H1 (cell line): ENCODE measurements around the gene C6orf62. TPM values are rescaled to one million over a fixed set of nuclear protein-coding genes. Genes with fewer than 3 reads are reported as not detected.
"Not testable (repeated sequence)": the region's sequence is repeated elsewhere in the genome, so short reads cannot be mapped to it uniquely, and the experiment has no call there.

ENCODE experiments used
- CTCF ChIA-PET: fragments of 300-600 bp; sonication (Branson Sonifier 250); formaldehyde crosslinking; loops from one replicate; lab custom pipeline; 2021; ENCODE audit not compliant: partially characterized antibody; lab: Charles Lee
- POLR2A ChIA-PET: fragments of 300-600 bp; sonication (Branson Sonifier 250); formaldehyde crosslinking; loops from one replicate; lab custom pipeline; 2021; ENCODE audit warnings: inconsistent platforms; ENCODE audit not compliant: partially characterized antibody; lab: Charles Lee
- DNase-seq, 2 experiments: peaks; one replicate each; pipeline versions ENCODE4 v3.0.0 to v3.0.0-alpha.2; 2010 to 2022; ENCODE audit warnings: low spot score in 2 of 2, low read depth in 1 of 2, mixed read lengths in 1 of 2
- FAIRE-seq: peaks from 2 replicates; lab custom pipeline; 2011; peaks lifted over from hg19 to GRCh38; lab: Jason Lieb, UNC
- H2AFZ ChIP-seq: 2 replicates; pipeline ENCODE4 v1.8.1; 2012; ENCODE audit warnings: low read length, inconsistent platforms
- H2AK5ac ChIP-seq: 2 replicates; pipeline ENCODE4 v1.6.1; 2013; ENCODE audit warnings: low read depth, low read length
- H2BK120ac ChIP-seq: replicated peaks from 2 replicates; pipeline ENCODE3; 2013; ENCODE audit warnings: low read depth, low read length, inconsistent platforms
- H2BK12ac ChIP-seq: 2 replicates; pipeline ENCODE4 v1.6.1; 2013; ENCODE audit warnings: low read depth, low read length
- H2BK15ac ChIP-seq: 2 replicates; pipeline ENCODE4 v1.6.1; 2013; ENCODE audit warnings: low read length
- H2BK20ac ChIP-seq: 2 replicates; pipeline ENCODE4 v1.6.1; 2013; ENCODE audit warnings: low read length
- H2BK5ac ChIP-seq: 2 replicates; pipeline ENCODE4 v1.6.1; 2013; ENCODE audit warnings: low read depth, low read length
- H3K14ac ChIP-seq: 2 replicates; pipeline ENCODE4 v1.6.1; 2013; ENCODE audit warnings: inconsistent platforms; ENCODE audit not compliant: insufficient read length
- H3K18ac ChIP-seq: 2 replicates; pipeline ENCODE4 v1.6.1; 2013; ENCODE audit warnings: low read length; ENCODE audit errors: extremely low read depth
- H3K23ac ChIP-seq: 2 replicates; pipeline ENCODE4 v1.6.1; 2013; ENCODE audit warnings: inconsistent platforms; ENCODE audit not compliant: insufficient read length
- H3K23me2 ChIP-seq: 2 replicates; pipeline ENCODE4 v1.6.1; 2013; ENCODE audit warnings: low read depth, low read length
- H3K27ac ChIP-seq: 2 replicates; pipeline ENCODE4 v1.6.1; 2011; ENCODE audit warnings: low read depth, low read length, inconsistent platforms
- H3K27me3 ChIP-seq, 4 experiments: replicated peaks in 1 of 4; 1 replicate in 1 of 4; 2 replicates in 3 of 4; pipeline versions ENCODE4 v1.6.1 to v1.8.1; 2011 to 2013; ENCODE audit warnings: low read length in 3 of 4, mild to moderate bottlenecking in 3 of 4, inconsistent platforms in 2 of 4, mixed read lengths in 2 of 4, moderate library complexity in 1 of 4; ENCODE audit not compliant: control insufficient read depth in 3 of 4, insufficient read depth in 3 of 4; ENCODE audit errors: extremely low read depth in 1 of 4
- H3K36me3 ChIP-seq, 4 experiments: 2 replicates each; pipeline versions ENCODE4 v1.6.1 to v1.8.1; 2011 to 2013; ENCODE audit warnings: mild to moderate bottlenecking in 4 of 4, low read length in 3 of 4, moderate library complexity in 2 of 4, control low read depth in 1 of 4, inconsistent platforms in 1 of 4; ENCODE audit not compliant: insufficient read depth in 4 of 4, control insufficient read depth in 2 of 4
- H3K4ac ChIP-seq: replicated peaks from 2 replicates; pipeline ENCODE3; 2013; ENCODE audit warnings: low read length, low read depth, mixed read lengths, inconsistent platforms; ENCODE audit not compliant: insufficient read length
- H3K4me1 ChIP-seq, 4 experiments: replicated peaks in 1 of 4; 1 replicate in 1 of 4; 2 replicates in 3 of 4; pipeline versions ENCODE4 v1.6.1 to v1.8.1; 2011 to 2013; ENCODE audit warnings: low read length in 3 of 4, inconsistent platforms in 2 of 4, mixed read lengths in 1 of 4; ENCODE audit not compliant: insufficient read depth in 4 of 4, control insufficient read depth in 3 of 4
- H3K4me2 ChIP-seq, 2 experiments: 2 replicates each; pipeline versions ENCODE4 v1.6.1 to v1.8.1; 2011 to 2013; ENCODE audit warnings: low read depth in 2 of 2, low read length in 2 of 2, control low read depth in 1 of 2, inconsistent platforms in 1 of 2, mild to moderate bottlenecking in 1 of 2; ENCODE audit not compliant: insufficient read depth in 1 of 2
- H3K4me3 ChIP-seq, 4 experiments: fragments of 200-600, 300-600 bp in 1 of 4; sonication (generic), shearing (Covaris generic), sonication (Bioruptor Twin) in 1 of 4; 2 replicates each; pipeline versions ENCODE4 v1.5.1 to v1.8.1; 2011 to 2016; ENCODE audit warnings: low read length in 4 of 4, low read depth in 3 of 4, control low read depth in 2 of 4, inconsistent platforms in 2 of 4, mild to moderate bottlenecking in 2 of 4, mixed read lengths in 1 of 4, moderate library complexity in 1 of 4; ENCODE audit not compliant: insufficient read depth in 2 of 4; ENCODE audit errors: extremely low read depth in 1 of 4
- H3K56ac ChIP-seq: replicated peaks from 2 replicates; pipeline ENCODE3; 2013; ENCODE audit warnings: low read depth, mild to moderate bottlenecking, mixed read lengths, low read length, inconsistent platforms; ENCODE audit not compliant: insufficient read length
- H3K79me1 ChIP-seq: 2 replicates; pipeline ENCODE4 v1.6.1; 2013; ENCODE audit warnings: low read depth, low read length, control low read depth
- H3K79me2 ChIP-seq, 2 experiments: 2 replicates each; pipeline versions ENCODE4 v1.6.1 to v1.8.1; 2012 to 2013; ENCODE audit warnings: low read length in 2 of 2, mild to moderate bottlenecking in 2 of 2, inconsistent platforms in 1 of 2; ENCODE audit not compliant: insufficient read depth in 2 of 2, control insufficient read depth in 1 of 2
- H3K9ac ChIP-seq, 4 experiments: replicated peaks in 1 of 4; 1 replicate in 1 of 4; 2 replicates in 3 of 4; pipeline versions ENCODE4 v1.6.1 to v1.8.1; 2011 to 2013; ENCODE audit warnings: low read depth in 3 of 4, low read length in 3 of 4, control low read depth in 2 of 4, mild to moderate bottlenecking in 2 of 4, moderate library complexity in 2 of 4, inconsistent platforms in 1 of 4; ENCODE audit errors: extremely low read depth in 1 of 4
- H3K9me3 ChIP-seq, 2 experiments: 2 replicates each; pipeline versions ENCODE4 v1.6.1 to v1.8.1; 2012 to 2013; ENCODE audit warnings: mild to moderate bottlenecking in 2 of 2, moderate library complexity in 2 of 2, control low read depth in 1 of 2, inconsistent platforms in 1 of 2, low read depth in 1 of 2, low read length in 1 of 2, mixed read lengths in 1 of 2; ENCODE audit not compliant: insufficient read depth in 2 of 2
- H4K20me1 ChIP-seq, 2 experiments: replicated peaks in 1 of 2; 2 replicates each; pipeline versions ENCODE3 to v1.8.1; 2011 to 2013; ENCODE audit warnings: inconsistent platforms in 2 of 2, low read length in 2 of 2, mild to moderate bottlenecking in 1 of 2; ENCODE audit not compliant: insufficient read depth in 2 of 2, control insufficient read depth in 1 of 2
- H4K5ac ChIP-seq: 2 replicates; pipeline ENCODE4 v1.6.1; 2013; ENCODE audit warnings: low read length, low read depth, mixed read lengths, inconsistent platforms; ENCODE audit not compliant: insufficient read length
- H4K8ac ChIP-seq: 2 replicates; pipeline ENCODE4 v1.8.0; 2013; ENCODE audit warnings: mild to moderate bottlenecking, moderate library complexity, low read length, inconsistent platforms; ENCODE audit not compliant: insufficient read depth; ENCODE audit errors: extremely low read depth
- H4K91ac ChIP-seq: replicated peaks from 2 replicates; pipeline ENCODE3; 2013; ENCODE audit warnings: low read length, mixed read lengths, inconsistent platforms; ENCODE audit not compliant: insufficient read length
- WGBS, 2 experiments: shearing (Covaris generic) in 1 of 2; methylation state at CpG; one replicate each; pipeline versions ENCODE4 v1.1.6 to v1.1.7; 2013 to 2015; ENCODE audit warnings: low lambda C conversion rate in 2 of 2, mixed read lengths in 2 of 2, inconsistent platforms in 1 of 2, low coverage in 1 of 2, missing lambda C conversion rate in 1 of 2; ENCODE audit not compliant: insufficient replicate concordance in 2 of 2, insufficient coverage in 1 of 2, insufficient read length in 1 of 2; ENCODE audit errors: extremely low coverage in 1 of 2, missing lambda C conversion rate in 1 of 2; 5-methylcytosine and 5-hydroxymethylcytosine counted together
- polyA plus RNA-seq, 7 experiments: library from polyadenylated mRNA; depleted of rRNA in 3 of 7; stranded (reverse) in 5 of 7; unstranded in 2 of 7; fragments of >200 nt in 5 of 7; fragments of 200-250 nt in 2 of 7; gene quantifications; 1 replicate in 5 of 7; 2 replicates in 1 of 7; 4 replicates in 1 of 7; pipeline versions ENCODE4 v1.2.1 to v1.2.3, GENCODE V29; 2011 to 2013; ENCODE audit warnings: missing spikeins in 2 of 7, mixed read lengths in 2 of 7
- total RNA-seq: library from RNA; stranded (reverse); fragmentation: NEBNext Ultra II Directional; extraction: Animal tissue kit (Norgen Biotek cat#: 25700); gene quantifications from 2 replicates; pipeline ENCODE4 v1.2.1, GENCODE V29; 2021

C6orf62 gene
- total and polyA plus RNA-seq, 2 of the 8 experiments (the other 6 are each of a cell fraction or from before 2014, with no cell fraction given), result 25.6 to 101 TPM

DNA sequence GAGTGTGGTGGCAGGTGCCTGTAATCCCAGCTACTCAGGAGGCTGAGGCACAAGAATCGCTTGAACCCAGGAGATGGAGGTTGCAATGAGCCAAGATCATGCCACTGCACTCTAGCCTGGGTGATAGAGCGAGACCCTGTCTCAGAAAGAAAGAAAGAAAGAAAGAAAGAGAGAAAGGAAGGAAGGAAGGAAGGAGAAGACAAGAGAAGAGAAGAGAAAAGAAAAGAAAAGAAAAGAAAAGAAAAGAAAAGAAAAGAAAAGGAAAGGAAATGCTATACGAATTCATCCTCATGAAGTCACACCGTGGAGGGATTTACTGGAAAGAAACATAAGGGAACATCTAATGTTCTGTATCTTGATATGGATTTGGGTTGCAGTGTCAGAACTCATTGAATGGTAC, 15.8 kb upstream of the C6orf62 start:
- WGBS, 2 experiments, result 95% methylated on average over 4 of the region's 4 CpGs; no CpG with 5 or more reads in 1 of the 2 experiments
- H3K4me1 ChIP-seq, H3K4me3 ChIP-seq, H3K79me2 ChIP-seq, H3K14ac ChIP-seq, H3K18ac ChIP-seq, H4K5ac ChIP-seq, H3K4ac ChIP-seq, H2AFZ ChIP-seq, H2BK15ac ChIP-seq, DNase-seq, H2BK20ac ChIP-seq, H2BK120ac ChIP-seq, H3K36me3 ChIP-seq, H2AK5ac ChIP-seq, H3K27ac ChIP-seq, H3K9ac ChIP-seq, H3K4me2 ChIP-seq, H3K23ac ChIP-seq, H2BK12ac ChIP-seq, H4K91ac ChIP-seq, H3K79me1 ChIP-seq, H3K27me3 ChIP-seq, FAIRE-seq, H3K56ac ChIP-seq, H4K20me1 ChIP-seq, H2BK5ac ChIP-seq, H4K8ac ChIP-seq, H3K23me2 ChIP-seq: not testable (repeated sequence)
- ChIA-PET CTCF (interaction anchor here (0.7 to 1.1 kb wide), 2 partner anchors 63 to 122 kb away, joined by 3 read pairs; no protein-coding TSS in a partner anchor), POLR2A (interaction anchor here (1.7 kb wide), 1 partner anchor 8 kb away, joined by 3 read pairs; no protein-coding TSS in a partner anchor)
- H3K9me3 ChIP-seq, result peaks cover 17 to 18% of the 10 kb centered on the region in 2 experiments
